Left ventricle myocardium inferior (tissue), 1 donor: ENCODE data around the gene FAM3A. TPM values are rescaled to one million over a fixed set of nuclear protein-coding genes. Genes with fewer than 3 reads are reported as not detected.

Source experiments
- DNase-seq: peaks from one replicate; pipeline ENCODE4 v3.0.0-alpha.2; 2020
- H3K27ac ChIP-seq: fragments of 200-600 bp; replicated peaks from 2 replicates; pipeline ENCODE4 v1.8.0; 2021
- H3K27me3 ChIP-seq: fragments of 200-600 bp; 2 replicates; pipeline ENCODE4 v1.8.0; 2021; ENCODE audit warnings: low read depth
- H3K36me3 ChIP-seq: fragments of 200-600 bp; 2 replicates; pipeline ENCODE4 v1.8.0; 2021
- H3K4me1 ChIP-seq: fragments of 200-600 bp; 2 replicates; pipeline ENCODE4 v1.8.0; 2021
- H3K4me3 ChIP-seq: fragments of 200-600 bp; 2 replicates; pipeline ENCODE4 v1.8.0; 2021; ENCODE audit warnings: mild to moderate bottlenecking, moderate library complexity
- H3K9me3 ChIP-seq: fragments of 200-600 bp; replicated peaks from 2 replicates; pipeline ENCODE4 v1.8.0; 2021
- CTCF ChIP-seq: fragments of 200-600 bp; IDR thresholded peaks from 2 replicates; pipeline ENCODE4 v1.8.0; 2021; ENCODE audit warnings: antibody characterized with exemption, mild to moderate bottlenecking, borderline replicate concordance
- intact Hi-C: fragments of 100-400 bp; cut with micrococcal nuclease; formaldehyde crosslinking; loops from one replicate; pipeline ENCODE4 v1.11.0; 2022
- total RNA-seq: library from RNA; stranded (reverse); fragmentation: NEBNext Ultra II Directional; extraction: Animal tissue kit (Norgen Biotek cat#: 25700); gene quantifications from one replicate; pipeline ENCODE4 v1.2.1, GENCODE V29; 2021
- donor health status: DM: no; HTN: yes; CAD: no; lungs with severe emphysema.

FAM3A gene
- total RNA-seq, 1 donor from 2014 or later: 52.0 TPM

- Histone ChIP-seq H3K27ac (peak overlapping the region; percentile 87), H3K4me3 (peak overlapping the region; percentile 57), H3K4me1 (peaks cover 5% of the 10 kb centered on the region), H3K9me3 (no peaks in the 10 kb centered on the region), H3K36me3 (no peaks in the 10 kb centered on the region), H3K27me3 (no peaks in the 10 kb centered on the region)
- DNase-seq: peak; percentile 78
- peak; percentile 67 for TF ChIP-seq CTCF
- intact Hi-C loops: no loop called here
Measured at GRCh38 chrX:154526901-154527675, 11.1 kb upstream of the FAM3A start.

GRCh38 chrX:154525606-154526490, 9.8 kb upstream of the FAM3A start:
- intact Hi-C loops: no loop called here
- Histone ChIP-seq H3K4me1 (peaks cover 5% of the 10 kb centered on the region), H3K27me3 (no peaks in the 10 kb centered on the region), H3K4me3 (no peak overlapping the region), H3K9me3 (no peaks in the 10 kb centered on the region), H3K36me3 (no peaks in the 10 kb centered on the region), H3K27ac (no peak overlapping the region)
- DNase-seq: no peak
- no peak for TF ChIP-seq CTCF

GRCh38 chrX:154519389-154519788, 3.4 kb upstream of the FAM3A start:
- no peak overlapping the region for H3K27ac ChIP-seq
- intact Hi-C loops: no loop called here
- no peak for DNase-seq
- peaks cover 22% of the 10 kb centered on the region for H3K4me1 ChIP-seq
- no peaks in the 10 kb centered on the region for H3K36me3 ChIP-seq
- no peaks in the 10 kb centered on the region for H3K27me3 ChIP-seq
- no peak for TF ChIP-seq CTCF
- H3K9me3 ChIP-seq: no peaks in the 10 kb centered on the region
- H3K4me3 ChIP-seq: no peak overlapping the region

- peak overlapping the region; percentile 94 for H3K27ac ChIP-seq
- intact Hi-C loops: no loop called here
- no peaks in the 10 kb centered on the region for H3K27me3 ChIP-seq
- H3K9me3 ChIP-seq: no peaks in the 10 kb centered on the region
- DNase-seq: no peak
- peaks cover 22% of the 10 kb centered on the region for H3K4me1 ChIP-seq
- no peak for TF ChIP-seq CTCF
- H3K4me3 ChIP-seq: peak overlapping the region; percentile 78
- H3K36me3 ChIP-seq: no peaks in the 10 kb centered on the region
Measured at GRCh38 chrX:154517101-154517781, 1.2 kb upstream of the FAM3A start.

GRCh38 chrX:154516656-154517100, 646 bp upstream of the FAM3A start:
- peak overlapping the region; percentile 94 for H3K27ac ChIP-seq
- H3K9me3 ChIP-seq: no peaks in the 10 kb centered on the region
- H3K4me3 ChIP-seq: peak overlapping the region; percentile 78
- intact Hi-C loops: no loop called here
- DNase-seq: no peak
- H3K4me1 ChIP-seq: peaks cover 22% of the 10 kb centered on the region
- TF ChIP-seq CTCF: no peak
- H3K36me3 ChIP-seq: no peaks in the 10 kb centered on the region
- H3K27me3 ChIP-seq: no peaks in the 10 kb centered on the region
